ENCODE measurements around the gene ARHGEF3. TPM values are rescaled to one million over a fixed set of nuclear protein-coding genes. Genes with fewer than 3 reads are reported as not detected.

Gene ARHGEF3
- total RNA-seq, 2 donors from 2014 or later = 70.2 to 71.0 TPM

- H3K9me3 ChIP-seq (ENCODE audit: control insufficient read depth, low read length, poor library complexity, severe bottlenecking) = no peaks in the 10 kb centered on the region
- no peak for DNase-seq
- H3K4me1 Mint-ChIP-seq = peaks cover 43% of the 10 kb centered on the region
- peak overlapping the region; percentile 90 for H3K27ac Mint-ChIP-seq
- peak; percentile 25 for ATAC-seq
- H3K36me3 Mint-ChIP-seq (ENCODE audit: low read depth) = peaks cover 4% of the 10 kb centered on the region
- peak overlapping the region; percentile 84 for H3K4me3 Mint-ChIP-seq
- H3K27me3 Mint-ChIP-seq = no peaks in the 10 kb centered on the region
These were observed 2.4 kb downstream of the ARHGEF3 start for GRCh38 chr3:56799251-56799882.

GRCh38 chr3:56796996-56797395 is 4.8 kb downstream of the ARHGEF3 start:
- H3K27me3 Mint-ChIP-seq = no peaks in the 10 kb centered on the region
- ATAC-seq (no peak), DNase-seq (no peak)
- peaks cover 50% of the 10 kb centered on the region for H3K4me1 Mint-ChIP-seq
- H3K27ac Mint-ChIP-seq = peak overlapping the region; percentile 86
- peaks cover 4% of the 10 kb centered on the region for H3K36me3 Mint-ChIP-seq (ENCODE audit: low read depth)
- no peaks in the 10 kb centered on the region for H3K9me3 ChIP-seq (ENCODE audit: control insufficient read depth, low read length, poor library complexity, severe bottlenecking)
- H3K4me3 Mint-ChIP-seq = peak overlapping the region; percentile 73

DNA sequence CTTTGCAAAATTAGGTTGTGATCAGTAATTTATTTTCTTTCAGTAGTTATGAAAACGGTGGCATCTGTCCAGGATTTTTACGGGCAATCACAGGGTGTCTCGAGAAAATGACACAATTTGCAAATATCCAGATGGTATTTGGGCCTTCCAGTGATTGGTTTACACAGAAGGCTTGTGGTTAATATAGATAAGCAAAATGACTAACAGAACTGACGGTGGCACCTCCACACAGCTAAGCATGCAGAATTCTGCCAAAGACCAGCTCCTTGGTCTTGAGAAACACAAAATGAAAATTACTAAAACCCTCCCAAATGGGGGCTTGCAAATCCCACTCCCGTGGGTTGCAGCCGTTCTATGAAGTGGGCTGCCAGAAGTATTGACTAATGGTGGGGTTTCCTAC is 5.5 kb downstream of the ARHGEF3 start:
- H3K27ac Mint-ChIP-seq = peak overlapping the region; percentile 86
- no peaks in the 10 kb centered on the region for H3K9me3 ChIP-seq (ENCODE audit: control insufficient read depth, low read length, poor library complexity, severe bottlenecking)
- H3K36me3 Mint-ChIP-seq (ENCODE audit: low read depth) = peaks cover under 1% of the 10 kb centered on the region
- peak; percentile 22 for ATAC-seq
- H3K4me3 Mint-ChIP-seq = peak overlapping the region; percentile 68
- no peaks in the 10 kb centered on the region for H3K27me3 Mint-ChIP-seq
- H3K4me1 Mint-ChIP-seq = peaks cover 51% of the 10 kb centered on the region
- no peak for DNase-seq

- no peaks in the 10 kb centered on the region for H3K9me3 ChIP-seq (ENCODE audit: control insufficient read depth, low read length, poor library complexity, severe bottlenecking)
- Mint-ChIP-seq H3K4me3 (peak overlapping the region; percentile 68), H3K36me3 (ENCODE audit: low read depth) (no peaks in the 10 kb centered on the region), H3K27ac (peak overlapping the region; percentile 86), H3K4me1 (peaks cover 55% of the 10 kb centered on the region), H3K27me3 (no peaks in the 10 kb centered on the region)
- DNase-seq = no peak
- ATAC-seq = no peak
These were observed 5.9 kb downstream of the ARHGEF3 start for GRCh38 chr3:56795829-56796185.

DNA sequence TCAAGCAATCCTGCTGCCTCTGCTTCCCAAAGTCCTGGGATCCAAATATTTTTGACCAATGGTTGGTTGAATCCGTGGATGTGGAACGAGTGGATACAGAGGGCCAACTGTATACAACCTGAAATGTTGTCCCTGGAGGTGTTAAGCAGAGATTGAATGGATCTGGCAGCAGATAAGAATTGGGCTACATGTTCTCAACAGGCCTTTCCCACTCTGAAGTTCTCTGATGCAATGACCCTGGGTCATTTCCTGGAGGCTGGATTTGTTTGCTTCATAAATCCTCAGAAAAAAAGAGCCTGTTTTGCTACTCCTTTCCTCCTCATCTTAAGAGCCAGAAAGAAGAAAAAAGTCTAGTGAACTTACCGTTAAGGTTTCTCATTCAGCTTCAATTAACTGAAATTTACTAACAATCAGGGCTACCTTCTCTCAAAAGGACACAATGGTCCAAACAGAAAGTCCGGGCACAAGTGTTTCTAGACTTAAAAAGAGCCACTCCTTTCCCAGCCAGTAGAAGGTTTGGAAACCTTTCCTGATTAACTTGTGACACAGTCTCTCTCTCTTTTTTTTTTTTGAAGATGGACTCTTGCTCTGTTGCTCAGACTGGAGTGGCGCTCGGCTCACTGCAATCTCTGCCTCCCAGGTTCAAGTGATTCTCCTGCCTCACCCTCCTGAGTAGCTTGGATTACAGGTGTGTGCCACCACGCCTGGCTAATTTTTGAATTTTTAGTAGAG is 6.5 kb downstream of the ARHGEF3 start:
- Mint-ChIP-seq H3K27ac (peak overlapping the region; percentile 86), H3K4me3 (peak overlapping the region; percentile 68), H3K27me3 (no peaks in the 10 kb centered on the region), H3K4me1 (peaks cover 55% of the 10 kb centered on the region), H3K36me3 (ENCODE audit: low read depth) (no peaks in the 10 kb centered on the region)
- DNase-seq (no peak), ATAC-seq (no peak)
- no peaks in the 10 kb centered on the region for H3K9me3 ChIP-seq (ENCODE audit: control insufficient read depth, low read length, poor library complexity, severe bottlenecking)

GRCh38 chr3:56792193-56792592 is 9.6 kb downstream of the ARHGEF3 start:
- Mint-ChIP-seq H3K27me3 (no peaks in the 10 kb centered on the region), H3K27ac (peak overlapping the region; percentile 95), H3K4me1 (peaks cover 67% of the 10 kb centered on the region), H3K4me3 (no peak overlapping the region), H3K36me3 (ENCODE audit: low read depth) (no peaks in the 10 kb centered on the region)
- no peak for DNase-seq
- no peak for ATAC-seq
- H3K9me3 ChIP-seq (ENCODE audit: control insufficient read depth, low read length, poor library complexity, severe bottlenecking) = no peaks in the 10 kb centered on the region

DNA sequence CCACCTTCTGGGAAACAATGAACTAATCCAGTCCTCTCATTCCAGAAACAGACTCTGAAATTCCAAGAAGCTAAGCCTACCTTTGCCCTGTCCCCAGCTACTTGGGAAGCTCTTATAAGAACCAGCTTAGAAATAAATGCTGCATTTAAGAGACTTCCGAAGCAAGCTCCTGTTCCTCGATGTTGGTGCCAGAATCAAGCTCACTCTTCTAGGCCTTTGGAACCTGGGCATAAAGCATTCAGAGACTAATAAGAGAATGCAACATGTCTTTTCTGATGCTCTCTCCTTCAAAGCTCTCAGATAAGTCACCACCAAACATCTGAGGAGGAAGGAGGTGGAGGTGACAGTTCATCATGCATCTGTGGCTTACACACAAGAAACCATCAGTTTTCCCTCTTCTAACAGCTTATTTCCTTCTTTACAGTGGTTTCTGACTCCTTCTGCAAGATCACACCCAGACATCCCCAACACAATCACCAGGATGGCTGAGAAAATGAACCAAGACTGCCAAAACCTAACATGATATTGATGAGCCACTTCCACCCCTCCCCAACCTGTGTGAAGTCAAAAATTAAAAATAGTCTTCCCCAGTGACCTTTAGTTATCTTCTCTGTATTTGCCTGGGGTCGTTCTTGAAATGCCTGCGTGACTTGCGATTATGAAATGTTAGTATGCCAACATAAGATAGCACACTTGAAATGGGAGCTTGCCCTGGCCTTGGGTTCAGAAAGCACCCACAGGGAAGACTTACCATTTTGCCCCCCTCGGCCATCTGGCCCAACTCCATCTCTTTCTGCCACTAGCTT is 11.5 kb downstream of the ARHGEF3 start:
- H3K4me3 Mint-ChIP-seq = peak overlapping the region; percentile 85
- DNase-seq = no peak
- H3K36me3 Mint-ChIP-seq (ENCODE audit: low read depth) = no peaks in the 10 kb centered on the region

DNA sequence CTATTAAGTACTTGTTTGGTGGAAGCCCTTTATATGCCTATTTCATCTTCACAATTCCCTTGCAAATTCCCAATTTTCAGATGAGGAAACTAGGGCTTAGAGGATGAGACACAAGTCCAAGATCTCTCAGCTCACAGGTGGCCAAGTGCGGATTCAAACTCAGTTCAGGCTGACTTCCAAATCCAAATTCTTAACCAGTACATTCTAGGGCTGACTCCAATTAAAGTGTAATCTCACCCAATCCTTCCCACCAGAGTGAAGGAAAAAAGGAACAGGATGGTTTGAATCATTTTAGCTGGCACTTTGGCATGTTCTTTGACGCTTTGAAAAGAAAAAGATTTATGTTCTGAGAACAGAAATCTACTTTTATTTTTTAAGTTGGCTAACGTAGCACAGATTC is 12.7 kb downstream of the ARHGEF3 start:
- H3K4me1 Mint-ChIP-seq = peaks cover 76% of the 10 kb centered on the region
- peak overlapping the region; percentile 95 for H3K27ac Mint-ChIP-seq
- H3K27me3 Mint-ChIP-seq = no peaks in the 10 kb centered on the region
- ATAC-seq = no peak
- peak overlapping the region; percentile 71 for H3K4me3 Mint-ChIP-seq
- no peak for DNase-seq
- H3K9me3 ChIP-seq (ENCODE audit: control insufficient read depth, low read length, poor library complexity, severe bottlenecking) = no peaks in the 10 kb centered on the region
- no peaks in the 10 kb centered on the region for H3K36me3 Mint-ChIP-seq (ENCODE audit: low read depth)

More for the DNA sequence above, 11.5 kb downstream of the ARHGEF3 start:
- peaks cover 66% of the 10 kb centered on the region for H3K4me1 Mint-ChIP-seq
- ATAC-seq = peak; percentile 55
- no peaks in the 10 kb centered on the region for H3K9me3 ChIP-seq (ENCODE audit: control insufficient read depth, low read length, poor library complexity, severe bottlenecking)
- peak overlapping the region; percentile 95 for H3K27ac Mint-ChIP-seq
- H3K27me3 Mint-ChIP-seq = no peaks in the 10 kb centered on the region

GRCh38 chr3:56788521-56788920 is 13.2 kb downstream of the ARHGEF3 start:
- Mint-ChIP-seq H3K27me3 (no peaks in the 10 kb centered on the region), H3K4me3 (peak overlapping the region; percentile 78), H3K27ac (peak overlapping the region; percentile 95), H3K4me1 (peaks cover 78% of the 10 kb centered on the region), H3K36me3 (ENCODE audit: low read depth) (no peaks in the 10 kb centered on the region)
- ATAC-seq = no peak
- no peak for DNase-seq
- no peaks in the 10 kb centered on the region for H3K9me3 ChIP-seq (ENCODE audit: control insufficient read depth, low read length, poor library complexity, severe bottlenecking)

GRCh38 chr3:56787784-56788256 is 13.9 kb downstream of the ARHGEF3 start:
- H3K36me3 Mint-ChIP-seq (ENCODE audit: low read depth) = no peaks in the 10 kb centered on the region
- H3K4me1 Mint-ChIP-seq = peaks cover 81% of the 10 kb centered on the region
- peak overlapping the region; percentile 78 for H3K4me3 Mint-ChIP-seq
- no peaks in the 10 kb centered on the region for H3K27me3 Mint-ChIP-seq
- no peak for DNase-seq
- peak overlapping the region; percentile 95 for H3K27ac Mint-ChIP-seq
- ATAC-seq = peak; percentile 55
- H3K9me3 ChIP-seq (ENCODE audit: control insufficient read depth, low read length, poor library complexity, severe bottlenecking) = no peaks in the 10 kb centered on the region

- H3K9me3 ChIP-seq (ENCODE audit: control insufficient read depth, low read length, poor library complexity, severe bottlenecking) = no peaks in the 10 kb centered on the region
- H3K36me3 Mint-ChIP-seq (ENCODE audit: low read depth) = no peaks in the 10 kb centered on the region
- H3K4me1 Mint-ChIP-seq = peaks cover 81% of the 10 kb centered on the region
- ATAC-seq (no peak), DNase-seq (no peak)
- H3K4me3 Mint-ChIP-seq = peak overlapping the region; percentile 78
- no peaks in the 10 kb centered on the region for H3K27me3 Mint-ChIP-seq
- H3K27ac Mint-ChIP-seq = peak overlapping the region; percentile 95
These were observed 14.4 kb downstream of the ARHGEF3 start for GRCh38 chr3:56787258-56787775.

- DNase-seq (no peak), ATAC-seq (no peak)
- Mint-ChIP-seq H3K4me1 (peaks cover 78% of the 10 kb centered on the region), H3K36me3 (ENCODE audit: low read depth) (peaks cover 3% of the 10 kb centered on the region), H3K4me3 (peak overlapping the region; percentile 78), H3K27me3 (no peaks in the 10 kb centered on the region), H3K27ac (peak overlapping the region; percentile 95)
- no peaks in the 10 kb centered on the region for H3K9me3 ChIP-seq (ENCODE audit: control insufficient read depth, low read length, poor library complexity, severe bottlenecking)
These were observed 16.2 kb downstream of the ARHGEF3 start for GRCh38 chr3:56785499-56785898.

DNA sequence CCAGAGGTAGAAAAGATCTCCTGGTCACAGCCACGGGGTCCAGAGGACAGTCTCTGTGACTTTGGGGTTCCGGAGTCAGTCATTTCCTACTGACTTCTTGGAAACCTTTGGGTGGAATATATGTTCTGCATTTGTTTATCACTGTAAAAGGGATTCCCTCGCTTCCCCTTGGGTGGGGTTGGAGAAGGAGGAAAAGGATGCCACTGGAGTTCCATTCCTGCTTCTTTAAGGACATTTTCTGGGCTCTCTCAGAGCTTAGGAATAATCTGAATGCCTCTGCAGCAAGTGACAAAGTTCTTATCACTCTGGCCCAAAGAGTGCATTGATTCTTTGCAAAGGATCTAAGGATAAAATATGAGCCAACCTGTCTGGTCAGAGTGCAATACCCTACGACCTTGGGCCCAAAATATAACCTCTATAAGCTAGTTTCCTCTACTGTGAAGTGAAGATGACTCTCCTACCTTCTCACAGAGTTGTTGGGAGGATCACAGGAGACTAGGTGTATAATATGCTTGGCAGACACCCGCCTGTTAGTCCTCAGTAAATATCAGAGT is 17.2 kb downstream of the ARHGEF3 start:
- H3K27ac Mint-ChIP-seq = peak overlapping the region; percentile 95
- H3K27me3 Mint-ChIP-seq = no peaks in the 10 kb centered on the region
- H3K36me3 Mint-ChIP-seq (ENCODE audit: low read depth) = peaks cover 3% of the 10 kb centered on the region
- peaks cover 78% of the 10 kb centered on the region for H3K4me1 Mint-ChIP-seq
- DNase-seq = no peak
- no peaks in the 10 kb centered on the region for H3K9me3 ChIP-seq (ENCODE audit: control insufficient read depth, low read length, poor library complexity, severe bottlenecking)
- peak overlapping the region; percentile 63 for H3K4me3 Mint-ChIP-seq
- ATAC-seq = no peak

Data from T-helper 17 cell (primary cell).